Activated T-cell treated with anti-CD3 and anti-CD28 coated beads for 4 hours (primary cell): Measurements from ENCODE around the gene IQSEC3.

ENCODE experiments used
- DNase-seq: peaks from one replicate; pipeline ENCODE4 v3.0.0-alpha.2; 2020

Gene IQSEC3

DNA sequence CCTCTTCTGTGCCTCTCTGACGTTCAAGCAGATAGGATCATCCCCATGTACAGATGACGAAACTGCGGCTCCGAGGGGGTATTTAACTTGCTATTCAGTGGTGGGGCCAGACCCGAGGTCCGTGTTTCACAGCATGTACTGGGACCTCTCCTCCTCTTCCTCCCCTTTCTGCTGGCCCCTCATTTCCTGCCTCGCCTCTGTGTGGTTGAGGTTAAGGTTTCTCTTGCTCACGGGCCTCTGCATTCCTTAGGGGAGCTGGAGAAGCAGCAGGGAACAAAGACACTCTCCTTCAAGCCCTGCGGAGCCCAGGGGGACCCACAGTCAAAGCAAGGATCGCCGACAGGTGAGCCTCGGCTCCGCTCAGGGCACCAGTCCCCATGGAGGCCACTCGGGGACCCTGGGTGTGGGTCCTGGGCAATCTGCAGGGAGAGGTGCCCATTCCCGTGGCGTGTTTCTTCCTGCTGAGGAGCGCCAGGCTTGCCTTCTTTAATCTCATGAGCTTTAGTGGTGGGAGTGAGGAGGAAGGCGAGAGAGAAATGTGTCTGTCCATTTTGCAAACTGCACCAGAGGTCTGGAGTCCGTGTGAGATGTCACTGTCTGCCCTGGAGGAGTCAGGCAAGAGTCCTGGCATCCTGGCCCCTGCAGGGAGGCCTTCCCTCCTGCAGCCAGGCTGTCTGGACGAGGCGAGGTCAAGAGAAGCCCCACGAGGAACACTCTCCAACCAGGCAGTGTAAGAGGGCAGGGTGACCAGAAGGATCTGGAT is 102.4 kb downstream of the IQSEC3 start:
- no peak for DNase-seq

GRCh38 chr12:169528-170370 is 103.2 kb downstream of the IQSEC3 start:
- DNase-seq = no peak

GRCh38 chr12:170371-171225 is 104.0 kb downstream of the IQSEC3 start:
- no peak for DNase-seq

GRCh38 chr12:171276-171675 is 104.7 kb downstream of the IQSEC3 start:
- DNase-seq = no peak

DNA sequence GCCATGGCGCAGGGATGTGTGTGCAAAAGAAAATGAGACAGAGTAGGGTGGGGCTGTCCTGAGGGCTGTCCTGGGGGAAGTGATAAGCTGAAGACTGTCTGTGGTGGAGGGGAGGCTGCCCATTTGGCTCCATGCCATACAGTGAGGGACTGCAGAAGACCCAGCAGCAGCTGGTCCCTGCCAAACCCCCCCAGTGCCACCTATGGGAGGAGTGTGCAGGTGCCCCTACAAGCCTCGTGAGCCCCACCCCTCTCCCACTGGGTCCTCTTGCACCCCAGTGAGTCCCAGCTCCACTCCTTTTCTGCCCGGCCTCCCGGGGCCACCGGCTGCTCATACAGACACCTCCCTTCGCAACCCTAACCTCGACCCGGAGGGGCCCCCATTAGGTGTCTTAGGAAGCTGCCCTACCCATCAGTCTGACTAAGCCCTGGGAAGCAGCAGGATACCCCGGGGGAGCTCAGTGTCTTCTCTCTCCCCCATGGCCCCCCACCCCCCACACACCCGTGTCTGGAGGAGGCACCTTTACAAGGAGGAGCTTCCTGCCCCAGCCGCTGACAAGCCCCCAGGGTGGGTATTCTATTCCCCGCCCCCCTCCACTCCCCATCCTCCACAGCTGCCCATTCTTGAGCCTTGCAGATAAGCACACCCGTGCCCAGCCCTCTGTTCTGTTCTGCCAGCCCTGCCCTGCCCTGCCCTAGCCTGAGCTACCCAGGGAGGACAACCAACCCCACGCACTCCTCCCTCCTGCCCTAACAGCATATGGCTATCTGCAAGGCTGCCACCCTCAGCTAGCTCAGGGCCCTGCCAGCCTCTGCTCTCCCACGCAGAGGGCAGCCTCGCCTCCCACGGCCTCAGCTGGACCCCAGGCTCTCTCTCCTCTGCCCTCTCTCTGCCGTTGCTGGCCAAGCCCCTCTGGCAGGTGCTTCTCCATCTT is 105.4 kb downstream of the IQSEC3 start:
- DNase-seq = no peak

GRCh38 chr12:172732-173161 is 106.2 kb downstream of the IQSEC3 start:
- DNase-seq = no peak

DNA sequence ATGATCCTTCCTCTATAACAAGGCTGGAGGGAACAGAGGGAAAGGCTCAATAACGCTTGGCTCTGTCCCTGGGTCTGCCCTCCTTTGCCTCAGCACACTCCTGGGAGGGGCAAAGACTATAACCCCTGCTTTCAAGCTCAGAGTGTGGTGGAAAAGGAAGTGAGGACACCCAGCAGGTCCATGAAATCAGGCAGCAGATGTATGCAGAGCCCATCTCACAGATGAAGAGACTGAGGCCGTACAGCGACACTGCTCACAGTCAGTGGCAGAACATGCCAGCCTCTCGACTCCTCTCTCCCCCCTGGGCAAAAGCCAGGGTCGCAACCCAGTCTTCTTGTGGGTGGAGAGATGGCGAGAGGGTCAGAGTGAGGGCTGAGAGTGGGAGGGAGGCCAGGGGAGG is 107.6 kb downstream of the IQSEC3 start:
- no peak for DNase-seq

DNA sequence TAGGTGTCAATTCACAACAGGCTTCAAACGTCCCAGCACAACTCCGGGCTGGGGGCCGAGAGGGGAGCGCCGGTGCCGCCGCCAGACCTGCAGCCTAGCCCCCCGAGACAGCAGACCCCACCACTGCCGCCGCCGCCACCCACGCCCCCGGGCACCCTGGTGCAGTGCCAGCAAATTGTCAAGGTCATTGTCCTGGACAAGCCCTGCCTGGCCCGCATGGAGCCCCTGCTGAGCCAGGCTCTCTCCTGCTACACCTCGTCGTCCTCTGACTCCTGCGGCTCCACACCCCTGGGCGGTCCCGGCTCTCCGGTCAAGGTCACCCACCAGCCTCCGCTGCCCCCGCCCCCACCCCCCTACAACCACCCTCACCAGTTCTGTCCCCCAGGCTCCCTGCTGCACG is 108.0 kb downstream of the IQSEC3 start:
- DNase-seq = no peak

DNA sequence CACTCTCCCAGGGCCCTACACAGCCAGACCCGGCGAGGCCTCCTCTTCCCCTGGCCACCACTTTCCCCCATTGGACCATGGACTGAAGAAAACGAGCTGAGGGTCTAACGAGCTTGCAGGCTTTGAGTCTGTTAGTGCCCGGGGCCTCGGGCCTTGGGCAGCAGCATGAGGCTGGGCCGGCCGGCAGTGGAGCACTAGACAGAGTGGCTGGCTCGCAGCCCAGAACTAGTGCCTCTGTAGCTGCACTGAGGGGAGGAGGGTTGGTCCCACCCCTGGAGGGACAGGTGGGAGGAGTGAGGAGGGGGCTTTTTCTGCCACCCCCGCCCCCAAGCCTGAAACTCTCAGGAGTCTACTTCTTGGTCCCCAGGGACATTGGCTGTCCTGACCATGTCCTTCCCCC is 108.7 kb downstream of the IQSEC3 start:
- DNase-seq = no peak

DNA sequence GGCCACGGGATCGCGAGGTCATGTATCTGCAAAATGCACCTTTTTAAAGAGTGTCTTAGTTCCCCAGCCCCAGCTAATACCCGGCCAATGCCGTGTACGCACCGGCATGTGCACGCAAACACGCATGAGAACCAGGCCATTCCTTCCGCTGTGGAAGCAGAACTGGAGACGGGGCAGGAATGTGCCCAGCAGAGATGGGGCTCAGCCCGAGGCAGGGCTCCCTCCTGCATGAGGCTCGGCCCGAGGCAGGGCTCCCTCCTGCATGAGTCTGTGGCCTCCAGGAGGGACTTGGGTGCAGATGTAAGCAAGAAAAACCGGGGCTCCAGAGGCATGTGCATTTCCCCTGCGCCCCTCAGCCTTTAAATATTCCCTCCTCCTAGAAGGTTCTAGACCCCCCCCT is 109.2 kb downstream of the IQSEC3 start:
- DNase-seq = no peak

DNA sequence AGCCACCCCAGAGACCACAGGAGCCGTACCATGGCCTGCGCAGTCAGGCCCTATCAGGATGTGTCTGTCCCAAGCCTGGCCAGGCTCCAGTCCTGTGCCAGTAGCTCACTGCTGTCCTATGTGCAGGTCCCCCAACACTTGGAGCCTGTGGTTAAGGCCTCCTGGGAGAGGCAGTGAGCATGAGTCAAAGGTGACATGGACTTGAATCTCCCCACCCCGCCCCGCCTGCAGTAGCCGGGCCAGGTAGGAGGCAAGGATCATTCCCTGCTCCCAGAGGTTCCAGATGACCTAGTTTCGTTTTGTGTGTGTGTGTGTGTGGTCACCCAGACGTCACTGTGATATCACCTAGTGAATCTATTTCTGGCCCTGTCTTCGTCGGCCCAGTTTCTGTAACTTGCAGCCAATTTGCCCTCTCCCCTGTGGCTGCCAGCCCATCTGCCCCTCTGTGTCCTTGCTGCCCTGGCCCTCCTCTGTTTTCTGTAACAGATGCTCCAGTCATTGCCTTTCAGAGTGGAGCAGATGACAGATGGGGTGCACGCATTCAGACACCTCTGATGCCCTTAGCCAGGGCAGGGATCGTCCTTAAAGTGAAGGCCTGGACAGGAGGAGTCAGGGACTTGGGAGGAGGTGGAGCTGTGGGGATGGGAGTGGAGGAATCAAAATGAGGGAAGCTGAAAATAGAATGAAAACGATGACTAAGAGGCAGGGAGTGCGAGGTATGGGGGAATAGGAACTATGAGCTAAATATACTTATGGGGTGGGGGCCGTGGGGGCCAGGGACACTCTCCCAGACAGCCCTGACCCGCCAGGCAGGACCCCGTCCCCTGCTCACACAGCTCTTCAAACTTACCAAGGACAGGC is 110.0 kb downstream of the IQSEC3 start:
- DNase-seq = no peak

DNA sequence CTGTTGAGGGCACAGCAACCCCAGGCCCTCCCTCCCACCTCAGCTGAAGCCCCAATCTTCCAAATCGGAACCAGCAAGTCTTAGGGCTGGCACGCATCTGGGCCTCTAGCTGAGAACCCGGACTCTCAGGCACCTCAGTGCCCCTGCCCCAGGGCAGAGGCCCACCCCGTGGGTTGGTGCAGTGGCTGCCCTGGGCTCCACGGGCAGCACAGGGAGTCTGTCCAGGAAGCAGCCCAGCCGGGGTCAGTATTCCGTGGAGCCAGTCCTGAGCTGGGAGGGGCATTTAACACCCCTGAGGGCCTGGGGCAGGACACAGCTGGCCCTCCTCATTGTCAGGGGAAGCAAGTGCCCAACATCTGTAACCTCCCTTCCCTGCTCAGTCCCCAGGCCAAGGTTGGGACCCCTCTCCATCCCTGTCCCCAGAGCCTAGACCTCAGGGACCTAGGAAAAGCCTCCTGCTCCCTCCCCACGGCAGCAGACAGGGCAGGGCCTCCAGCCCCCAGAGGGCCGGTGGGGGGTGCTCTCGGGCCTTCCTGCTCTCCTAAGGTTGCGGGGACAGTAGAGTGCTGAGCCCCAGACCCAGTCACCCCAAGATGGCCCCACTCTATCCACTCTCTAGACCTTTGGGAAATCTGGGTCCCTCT is 110.9 kb downstream of the IQSEC3 start:
- no peak for DNase-seq

DNA sequence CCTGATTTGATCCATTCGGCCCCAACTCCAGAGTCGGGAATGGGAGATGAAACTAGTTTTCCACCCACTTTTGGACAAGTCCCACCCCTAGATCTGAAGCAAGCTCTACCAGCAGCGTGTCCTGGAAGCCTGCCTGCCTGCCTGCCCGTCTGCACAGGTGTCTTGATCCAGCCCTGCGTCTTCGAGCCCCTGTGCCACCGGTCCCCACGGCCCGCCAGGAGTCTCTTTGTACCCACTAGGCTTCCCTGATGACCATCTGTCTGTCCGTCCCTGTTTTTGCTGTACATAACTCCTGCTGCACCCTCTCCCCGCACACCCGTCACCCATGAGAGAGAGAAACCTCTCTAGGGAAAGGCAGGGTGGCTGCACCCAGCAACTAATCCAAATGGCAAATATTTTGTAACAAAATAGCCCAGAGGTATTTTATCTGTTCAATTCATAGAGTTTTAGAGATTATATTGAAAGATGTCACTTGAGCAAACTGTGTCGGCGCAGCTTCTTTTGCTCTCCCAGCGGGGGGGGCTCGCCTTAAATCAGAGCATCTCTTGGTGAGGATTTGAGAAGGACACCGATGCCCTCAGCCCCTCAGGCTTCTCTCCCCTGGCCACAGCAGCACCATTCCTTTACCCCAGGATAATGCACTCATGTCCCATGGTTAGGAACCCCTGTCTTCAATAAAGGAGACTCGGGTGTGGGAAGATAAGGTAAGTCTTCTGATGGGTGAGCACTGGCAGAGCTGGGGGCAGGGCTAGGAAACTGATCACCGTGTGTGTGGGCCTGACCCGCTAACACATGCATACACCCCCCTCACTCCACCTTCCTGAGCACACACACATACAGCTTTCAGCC is 111.6 kb downstream of the IQSEC3 start:
- DNase-seq = no peak

- no peak for DNase-seq
Observed at GRCh38 chr12:178829-179109, 112.2 kb downstream of the IQSEC3 start.

GRCh38 chr12:179131-179884 is 112.7 kb downstream of the IQSEC3 start:
- no peak for DNase-seq

- DNase-seq = no peak
Observed at GRCh38 chr12:179885-180284, 113.3 kb downstream of the IQSEC3 start.

GRCh38 chr12:180445-180844 is 113.9 kb downstream of the IQSEC3 start:
- no peak for DNase-seq

- no peak for DNase-seq
Observed at GRCh38 chr12:181921-182320, 115.4 kb downstream of the IQSEC3 start.

DNA sequence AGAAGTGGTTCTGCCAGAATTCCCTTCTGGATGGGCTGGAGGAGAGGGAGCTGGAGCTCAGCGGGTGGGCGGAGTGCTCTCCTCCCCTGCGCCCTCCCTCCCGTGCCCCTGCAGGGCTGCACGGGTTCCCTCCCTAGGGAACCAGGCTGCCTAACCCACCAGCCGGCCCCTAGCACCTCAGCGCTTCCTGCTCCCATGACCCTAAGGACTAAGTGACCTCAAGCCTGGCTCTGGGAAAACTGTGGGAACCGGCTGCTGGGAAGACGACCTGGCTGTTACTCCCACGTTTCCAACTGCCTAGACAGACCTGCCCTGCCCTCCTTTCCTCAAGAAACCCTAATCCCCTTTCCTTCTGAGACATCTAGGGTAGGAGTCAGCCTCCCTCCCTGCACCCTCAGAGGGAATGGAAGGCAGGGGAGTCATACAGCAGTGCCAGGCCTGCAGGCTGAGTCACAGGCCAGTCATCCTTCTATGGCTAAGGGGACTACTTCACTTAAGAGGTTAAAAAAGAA is 115.9 kb downstream of the IQSEC3 start:
- DNase-seq = no peak
